CD1c-positive myeloid dendritic cell (primary cell): ENCODE measurements around the gene MINDY2.
"Not testable (repeated sequence)": the region's sequence is repeated elsewhere in the genome, so short reads cannot be mapped to it uniquely, and the experiment has no call there.

ENCODE experiments used
- DNase-seq: peaks from one replicate; pipeline ENCODE4 v3.0.0-alpha.2; 2016; ENCODE audit errors: extremely low spot score

MINDY2 gene

DNA sequence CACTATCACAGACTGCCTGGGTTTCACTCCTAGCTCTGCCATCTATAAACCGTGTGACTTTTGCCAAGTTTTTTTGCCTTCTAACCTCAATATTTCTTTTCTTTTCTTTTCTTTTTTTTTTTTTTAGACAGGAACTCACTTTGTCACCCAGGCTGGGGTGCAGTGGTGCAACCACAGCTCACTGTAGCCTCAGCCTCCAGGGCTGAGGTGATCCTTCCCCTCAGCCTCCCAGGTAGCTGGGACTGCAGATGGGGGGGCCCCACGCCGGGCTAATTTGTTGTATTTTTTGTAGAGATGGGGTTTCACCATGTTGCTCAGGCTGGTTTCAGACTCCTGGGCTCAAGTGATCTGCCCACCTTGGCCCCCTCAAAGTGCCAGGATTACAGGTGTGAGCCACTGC, 18.4 kb upstream of the MINDY2 start:
- no peak for DNase-seq

DNA sequence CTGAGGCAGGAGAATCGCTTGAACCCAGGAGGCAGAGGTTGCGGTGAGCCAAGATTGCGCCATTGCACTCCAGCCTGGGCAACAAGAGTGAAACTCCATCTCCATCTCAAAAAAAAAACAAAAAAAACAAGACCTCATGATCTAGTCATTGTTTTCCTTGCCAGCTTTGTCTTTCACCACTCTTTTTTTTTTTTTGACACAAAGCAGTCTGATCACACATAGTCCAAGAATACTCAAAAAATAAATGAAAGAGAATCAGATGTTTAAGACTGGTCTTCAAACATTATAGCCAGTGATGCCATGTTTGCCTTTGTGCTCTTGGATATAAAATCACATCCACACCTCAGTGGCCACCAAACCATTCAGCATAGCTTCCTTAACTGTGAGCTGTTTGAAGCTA, 15.8 kb upstream of the MINDY2 start:
- no peak for DNase-seq

GRCh38 chr15:58755956-58756355, 15.1 kb upstream of the MINDY2 start:
- no peak for DNase-seq

DNA sequence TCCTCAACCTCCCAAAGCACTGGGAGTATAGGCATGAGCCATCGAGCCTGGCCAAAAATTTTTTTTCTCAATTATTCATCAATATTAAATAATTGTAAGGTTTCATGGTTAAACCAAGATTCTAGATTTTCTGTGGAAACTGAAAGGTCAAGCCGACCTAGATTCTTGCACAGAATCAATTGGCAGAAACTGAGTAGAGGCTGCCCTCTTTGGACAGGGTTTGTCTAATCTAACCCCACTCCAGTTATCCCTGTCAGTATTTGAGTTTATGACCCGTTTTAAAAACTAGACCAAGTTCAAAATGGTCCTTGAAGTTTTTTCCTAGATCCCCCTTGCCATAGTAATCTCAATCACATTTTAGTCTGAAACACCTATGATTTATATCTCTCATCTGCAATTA, 13.0 kb upstream of the MINDY2 start:
- no peak for DNase-seq

GRCh38 chr15:58760385-58761009, 10.6 kb upstream of the MINDY2 start:
- no peak for DNase-seq

GRCh38 chr15:58761010-58761388, 10.1 kb upstream of the MINDY2 start:
- no peak for DNase-seq

DNA sequence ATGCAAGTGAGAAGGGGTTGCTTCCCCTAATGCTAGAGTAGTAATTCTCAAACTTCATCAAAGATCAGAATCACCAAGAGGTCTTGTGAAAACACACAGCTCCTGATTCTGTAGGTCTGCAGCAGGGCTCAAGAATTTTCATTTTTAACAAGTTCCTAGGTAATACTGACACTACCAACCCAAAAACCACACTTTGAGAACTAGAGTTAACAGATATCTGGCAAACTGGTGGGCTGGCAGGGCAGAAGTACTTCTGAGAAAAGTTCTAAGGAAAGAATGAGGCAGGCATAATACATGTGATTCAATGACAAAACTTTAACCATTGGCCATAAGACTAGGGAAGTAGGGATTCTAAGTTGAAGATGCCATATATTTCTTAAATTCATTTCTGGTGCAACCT, 8.8 kb upstream of the MINDY2 start:
- no peak for DNase-seq

GRCh38 chr15:58762731-58763130, 8.4 kb upstream of the MINDY2 start:
- DNase-seq = no peak

DNA sequence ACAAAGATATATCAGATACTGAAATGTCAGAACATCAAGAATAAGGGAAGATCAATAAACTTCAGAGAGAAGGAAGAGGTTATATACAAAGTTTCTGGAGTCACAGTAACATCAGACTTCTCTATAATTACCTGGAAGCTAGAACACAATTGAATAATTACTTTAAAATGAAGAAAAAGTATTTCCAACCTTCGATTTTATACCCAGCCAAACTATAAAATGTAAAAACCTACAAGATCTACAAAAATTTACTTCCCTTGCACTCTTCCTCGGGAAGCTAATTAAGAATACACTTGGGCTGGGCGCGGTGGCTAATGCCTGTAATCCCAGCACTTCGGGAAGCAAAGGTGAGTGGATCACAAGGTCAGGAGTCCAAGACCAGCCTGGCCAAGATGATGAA, 6.6 kb upstream of the MINDY2 start:
- no peak for DNase-seq

GRCh38 chr15:58766290-58766689, 4.8 kb upstream of the MINDY2 start:
- DNase-seq = no peak

GRCh38 chr15:58768601-58769004, 2.5 kb upstream of the MINDY2 start:
- DNase-seq = not testable (repeated sequence)

DNA sequence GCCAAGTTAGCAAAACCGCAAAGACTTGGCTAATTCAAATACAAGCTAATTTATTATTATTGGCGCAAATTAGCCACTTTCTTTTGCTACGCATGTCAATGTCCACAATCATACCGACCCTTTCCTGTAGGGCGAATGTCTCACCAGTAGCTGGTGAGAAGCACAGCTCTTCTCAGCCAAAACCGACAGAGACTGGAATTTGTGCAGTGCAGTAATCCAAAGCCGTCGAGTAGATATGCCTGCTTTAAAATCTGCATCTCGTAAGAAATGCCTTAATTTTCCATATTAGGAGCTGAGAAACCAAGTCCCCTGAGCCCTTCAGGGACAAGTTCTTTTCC, 614 bp upstream of the MINDY2 start:
- no peak for DNase-seq

GRCh38 chr15:58771621-58772250, 634 bp downstream of the MINDY2 start:
- DNase-seq = peak; percentile 33

GRCh38 chr15:58773024-58773423, 1.9 kb downstream of the MINDY2 start:
- no peak for DNase-seq

GRCh38 chr15:58775402-58775801, 4.3 kb downstream of the MINDY2 start:
- no peak for DNase-seq

DNA sequence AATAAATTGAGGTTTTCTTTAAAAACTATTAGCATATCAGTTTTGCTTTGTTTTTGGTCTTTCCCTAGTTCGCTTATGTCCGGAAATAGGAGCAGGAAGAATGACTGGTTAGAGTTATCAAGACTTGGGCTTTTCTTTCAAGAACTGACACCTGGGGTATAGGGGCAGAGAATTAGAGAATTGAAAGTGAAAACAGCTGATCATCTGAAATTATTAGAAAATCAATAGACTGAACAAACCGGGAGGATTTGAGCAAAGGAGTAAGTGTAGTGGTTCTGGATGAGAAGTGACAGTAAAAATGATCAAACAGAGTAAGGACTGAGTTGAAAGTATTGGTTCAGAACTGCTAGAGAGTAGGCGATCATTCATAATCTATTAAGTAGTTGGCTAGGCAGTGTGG, 6.0 kb downstream of the MINDY2 start:
- no peak for DNase-seq

DNA sequence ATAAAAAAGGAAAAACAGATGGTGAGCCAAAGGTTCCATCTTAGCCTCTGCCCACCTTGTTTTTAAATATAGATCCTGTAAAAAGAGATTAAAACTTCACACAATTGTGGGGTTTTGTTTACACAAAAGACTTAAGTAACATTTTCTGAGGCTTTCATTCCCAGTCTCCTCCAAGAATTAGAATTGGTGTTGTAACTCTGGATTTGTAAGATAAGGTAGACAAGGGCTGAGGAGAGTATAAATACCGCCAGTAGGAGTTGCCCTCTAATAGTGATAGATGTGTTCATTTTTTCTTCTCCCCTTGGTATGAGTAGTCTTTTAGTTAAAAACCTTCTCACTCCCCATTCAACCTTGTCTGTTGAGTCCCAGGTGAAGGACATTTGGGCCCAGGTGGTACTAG, 8.5 kb downstream of the MINDY2 start:
- DNase-seq = no peak

GRCh38 chr15:58785355-58785754, 14.3 kb downstream of the MINDY2 start:
- DNase-seq = no peak

DNA sequence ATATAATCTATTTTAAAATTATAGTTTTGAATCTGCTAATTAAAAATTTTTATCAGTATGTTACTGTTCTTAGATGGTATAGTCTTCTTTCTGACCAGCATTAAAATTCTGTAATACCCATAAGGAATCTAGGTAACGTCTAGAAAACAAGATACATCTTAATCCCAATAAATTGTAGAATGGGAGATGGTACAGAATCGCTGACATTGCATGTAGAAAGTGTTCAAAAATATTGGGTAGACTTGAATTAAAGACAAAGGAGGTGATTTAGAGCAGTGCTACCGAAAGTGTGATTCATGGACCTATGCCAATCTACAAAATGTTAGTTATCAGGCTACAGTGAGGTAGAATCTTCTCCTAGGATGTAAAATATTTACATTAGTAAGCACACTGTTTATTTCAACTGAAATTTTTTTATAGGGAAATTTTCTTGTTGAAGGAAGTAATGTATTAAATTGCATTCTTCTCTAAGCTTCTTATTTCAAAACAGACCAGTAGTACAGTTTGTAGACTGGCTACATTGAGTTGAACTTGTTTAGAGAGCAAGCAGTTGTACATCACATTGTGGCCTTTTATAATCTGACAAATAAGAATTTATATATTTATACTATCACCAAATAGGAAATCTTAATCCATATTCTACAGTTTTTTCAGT, 17.1 kb downstream of the MINDY2 start:
- no peak for DNase-seq

DNA sequence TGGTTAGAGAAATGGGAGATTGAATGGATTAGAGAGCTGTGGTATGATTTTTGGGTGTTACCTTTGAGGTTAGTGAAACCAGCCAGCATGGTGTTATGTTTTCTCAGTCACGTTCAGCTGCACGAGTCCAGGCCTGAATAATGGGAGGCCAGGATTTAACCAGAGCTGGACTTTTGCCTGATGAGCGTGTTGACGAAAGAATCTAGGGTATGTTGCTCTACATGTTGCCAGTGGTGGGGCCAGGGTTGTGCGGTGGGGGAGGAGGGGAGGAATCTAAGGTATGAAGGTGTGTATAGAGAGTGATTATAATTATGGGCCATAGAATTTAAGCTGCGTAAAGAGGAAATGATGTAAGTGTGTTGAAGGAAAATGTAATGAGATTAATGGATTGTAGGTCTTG, 22.8 kb downstream of the MINDY2 start:
- no peak for DNase-seq

GRCh38 chr15:58795825-58796224, 24.7 kb downstream of the MINDY2 start:
- DNase-seq = no peak

DNA sequence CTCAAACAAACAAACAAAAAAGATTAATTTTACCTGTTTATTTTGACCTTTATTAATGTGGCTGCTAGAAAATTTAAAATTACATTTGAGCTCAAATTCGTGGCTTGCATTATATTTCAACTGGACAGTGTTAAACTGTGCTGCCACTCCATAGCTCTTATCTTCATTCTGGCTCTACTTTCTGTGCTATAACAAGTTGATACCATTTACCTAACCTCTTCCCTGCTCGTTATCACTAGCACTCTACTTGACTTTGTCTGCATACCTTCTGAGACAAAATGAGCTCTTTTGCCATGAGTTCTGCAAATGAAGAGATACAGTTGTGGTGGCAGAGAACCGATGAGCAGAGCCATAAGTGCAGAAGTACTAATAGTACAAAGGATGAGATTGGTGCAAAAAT, 26.4 kb downstream of the MINDY2 start:
- no peak for DNase-seq

DNA sequence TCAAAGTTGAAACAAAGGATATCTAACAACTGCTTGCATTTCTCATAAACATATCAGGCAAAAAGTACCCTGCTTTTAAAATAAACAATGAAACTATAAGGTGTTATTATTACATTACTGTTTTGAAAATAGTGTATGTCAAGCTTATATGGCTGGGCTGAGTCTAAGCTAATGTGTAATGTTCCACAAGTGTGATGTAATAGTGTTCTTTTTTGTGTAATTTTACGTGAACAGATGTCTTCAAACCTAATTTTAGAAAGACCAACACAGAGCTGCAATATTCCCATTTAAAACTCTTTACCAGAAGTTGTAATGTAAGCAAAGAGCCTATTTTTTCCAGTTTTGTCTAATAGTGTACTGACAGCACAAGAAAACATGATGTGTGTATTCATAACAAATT, 34.0 kb downstream of the MINDY2 start:
- DNase-seq = no peak

- DNase-seq = not testable (repeated sequence)
Measured at GRCh38 chr15:58823267-58823666, 52.2 kb downstream of the MINDY2 start.
